GM23338 (cell line): ENCODE data around the gene LGALS1. TPM values are rescaled to one million over a fixed set of nuclear protein-coding genes. Genes with fewer than 3 reads are reported as not detected.

Source experiments
- ATAC-seq: fragments of 200-7000 bp; cut with Tn5 transposase; 3 replicates; pipeline ENCODE4 v1.9.1; 2020
- DNase-seq: peaks from one replicate; pipeline ENCODE4 v3.0.0-alpha.2; 2015; ENCODE audit warnings: low spot score
- H2AFZ ChIP-seq: fragments of 200-600 bp; sonication (generic); 2 replicates; pipeline ENCODE4 v1.8.0; 2016; ENCODE audit warnings: antibody characterized with exemption, mild to moderate bottlenecking, moderate library complexity
- H3F3A ChIP-seq: fragments of 200-600 bp; sonication (generic); replicated peaks from 2 replicates; pipeline ENCODE4 v1.8.0; 2017; ENCODE audit warnings: antibody characterized with exemption, mixed run types, low read depth
- H3K27ac ChIP-seq: fragments of 200-600 bp; sonication (generic); 2 replicates; pipeline ENCODE4 v1.6.1; 2016; ENCODE audit warnings: low read depth
- H3K27me3 ChIP-seq: fragments of 200-600 bp; sonication (generic); 2 replicates; pipeline ENCODE4 v1.8.0; 2016; ENCODE audit warnings: mild to moderate bottlenecking, mixed run types, moderate library complexity; ENCODE audit not compliant: insufficient read depth
- H3K36me3 ChIP-seq: fragments of 200-600 bp; sonication (generic); 2 replicates; pipeline ENCODE4 v1.8.0; 2016; ENCODE audit warnings: mild to moderate bottlenecking; ENCODE audit not compliant: insufficient read depth
- H3K4me1 ChIP-seq: fragments of 200-600 bp; sonication (generic); 2 replicates; pipeline ENCODE4 v1.8.0; 2016; ENCODE audit warnings: mild to moderate bottlenecking, moderate library complexity; ENCODE audit not compliant: insufficient read depth
- H3K4me2 ChIP-seq: fragments of 200-600 bp; sonication (generic); 2 replicates; pipeline ENCODE4 v1.7.1; 2017; ENCODE audit warnings: mixed run types
- H3K4me3 ChIP-seq: fragments of 200-600 bp; sonication (generic); 2 replicates; pipeline ENCODE4 v1.6.1; 2016; ENCODE audit warnings: mixed run types
- H3K79me2 ChIP-seq: fragments of 200-600 bp; sonication (generic); replicated peaks from 2 replicates; pipeline ENCODE4 v1.8.0; 2017; ENCODE audit warnings: mild to moderate bottlenecking; ENCODE audit not compliant: insufficient read depth
- H3K9me2 ChIP-seq: fragments of 200-600 bp; sonication (generic); 2 replicates; pipeline ENCODE4 v1.8.0; 2017; ENCODE audit not compliant: insufficient read depth
- H4K20me1 ChIP-seq: fragments of 200-600 bp; sonication (generic); replicated peaks from 2 replicates; pipeline ENCODE4 v1.8.0; 2017; ENCODE audit warnings: mild to moderate bottlenecking; ENCODE audit not compliant: insufficient read depth
- H3K27ac Mint-ChIP-seq: 2 replicates; pipeline ENCODE4 v1.8.0; 2020; ENCODE audit warnings: inconsistent platforms, mild to moderate bottlenecking, moderate library complexity, mixed read lengths
- H3K27me3 Mint-ChIP-seq: 3 replicates; pipeline ENCODE4 v1.8.0; 2022; ENCODE audit warnings: low read depth, mild to moderate bottlenecking, moderate library complexity, mixed read lengths, inconsistent platforms; ENCODE audit not compliant: insufficient read depth, poor library complexity
- H3K36me3 Mint-ChIP-seq: 3 replicates; pipeline ENCODE4 v1.8.0; 2021; ENCODE audit warnings: low read depth, mild to moderate bottlenecking, inconsistent platforms, moderate library complexity, mixed read lengths
- H3K4me1 Mint-ChIP-seq: 3 replicates; pipeline ENCODE4 v1.8.0; 2020; ENCODE audit warnings: mild to moderate bottlenecking, inconsistent platforms, mixed read lengths
- H3K4me3 Mint-ChIP-seq: 3 replicates; pipeline ENCODE4 v1.8.0; 2021; ENCODE audit warnings: moderate library complexity, mild to moderate bottlenecking, inconsistent platforms, mixed read lengths
- H3K9me3 Mint-ChIP-seq: 3 replicates; pipeline ENCODE4 v1.8.0; 2020; ENCODE audit warnings: moderate library complexity, mild to moderate bottlenecking, inconsistent platforms, mixed read lengths
- CREB1 ChIP-seq: fragments of 250-450 bp; sonication (Bioruptor Pico); IDR thresholded peaks from 2 replicates; pipeline ENCODE4 v1.5.0; 2020; ENCODE audit warnings: low read depth, mild to moderate bottlenecking, moderate library complexity
- CTCF ChIP-seq, 2 experiments: fragments of 200-600 bp in 1 of 2; sonication (generic) in 1 of 2; conservative IDR thresholded peaks; 2 replicates each; pipeline versions ENCODE4 v1.5.1 to v1.6.1; 2016 to 2017; ENCODE audit warnings: antibody characterized with exemption in 2 of 2, low read depth in 2 of 2, mild to moderate bottlenecking in 2 of 2, moderate library complexity in 1 of 2
- ETS1 ChIP-seq: IDR thresholded peaks from 2 replicates; pipeline ENCODE4 v1.6.1; 2016; ENCODE audit warnings: antibody characterized with exemption
- EZH2 ChIP-seq: fragments of 200-600 bp; sonication (generic); IDR thresholded peaks from one replicate; pipeline ENCODE4 v1.8.0; 2017; ENCODE audit warnings: antibody characterized with exemption, mild to moderate bottlenecking, low read depth; ENCODE audit not compliant: unreplicated experiment
- JUNB ChIP-seq: IDR thresholded peaks from one replicate; pipeline ENCODE4 v1.6.1; 2016; ENCODE audit warnings: antibody characterized with exemption; ENCODE audit not compliant: unreplicated experiment
- POLR2AphosphoS5 ChIP-seq: IDR thresholded peaks from 2 replicates; pipeline ENCODE4 v1.6.1; 2016; ENCODE audit warnings: antibody characterized with exemption, low read depth
- REST ChIP-seq: IDR thresholded peaks from one replicate; pipeline ENCODE4 v1.6.1; 2018; ENCODE audit warnings: antibody characterized with exemption; ENCODE audit not compliant: unreplicated experiment
- STAT1 ChIP-seq: IDR thresholded peaks from one replicate; pipeline ENCODE4 v1.6.1; 2016; ENCODE audit warnings: antibody characterized with exemption; ENCODE audit not compliant: unreplicated experiment
- ZNF114 ChIP-seq: fragments of 250-450 bp; sonication (Bioruptor Pico); IDR thresholded peaks from 2 replicates; pipeline ENCODE4 v1.5.0; 2020; ENCODE audit warnings: mild to moderate bottlenecking, moderate library complexity
- ZNF331 ChIP-seq: fragments of 250-450 bp; sonication (Bioruptor Pico); IDR thresholded peaks from 2 replicates; pipeline ENCODE4 v1.5.0; 2020; ENCODE audit warnings: low read depth, mild to moderate bottlenecking, moderate library complexity
- ZNF462 ChIP-seq: fragments of 250-450 bp; sonication (Bioruptor Pico); IDR thresholded peaks from 2 replicates; pipeline ENCODE4 v1.5.0; 2020; ENCODE audit warnings: mild to moderate bottlenecking, moderate library complexity
- polyA plus RNA-seq: library from polyadenylated mRNA; unstranded; fragments of >200 nt; fragmentation: Nextera tagmentation; extraction: Ambion mirVana; gene quantifications from 2 replicates; pipeline ENCODE4 v1.2.1, GENCODE V29; 2016
- total RNA-seq: library from RNA; depleted of rRNA; stranded (reverse); fragments of >200 nt; shearing (Covaris generic); gene quantifications from 2 replicates; pipeline ENCODE4 v1.2.3, GENCODE V29; 2014

LGALS1 gene
- total and polyA plus RNA-seq, 2 experiments from 2014 or later: 31.2 to 62.5 TPM

GRCh38 chr22:37709445-37709765 lies 34.0 kb downstream of the LGALS1 start:
- no peaks in the 10 kb centered on the region for H3K4me1 ChIP-seq
- 0 out of 2 replicates have a peak, but pooled peaks cover 5% of the 10 kb centered on the region for H3K36me3 ChIP-seq
- ATAC-seq: peak; percentile 64
- Mint-ChIP-seq H3K36me3 (peaks cover 44% of the 10 kb centered on the region), H3K9me3 (no peaks in the 10 kb centered on the region), H3K4me3 (no peak overlapping the region), H3K27ac (no peak overlapping the region), H3K27me3 (peaks cover 12% of the 10 kb centered on the region), H3K4me1 (peaks cover 8% of the 10 kb centered on the region)
- H4K20me1 ChIP-seq: no peaks in the 10 kb centered on the region
- no peak for DNase-seq
- no peak overlapping the region for H3K4me3 ChIP-seq
- no peak overlapping the region for H2AFZ ChIP-seq
- TF ChIP-seq CTCF (conservative IDR thresholded peaks at IDR 0.05; ENCODE audit: low read depth in 2 of 2) (no peak), EZH2 (no peak), STAT1 (no peak), JUNB (no peak), CREB1 (CRISPR knock-in tag) (no peak), POLR2AphosphoS5 (no peak), ZNF462 (CRISPR knock-in tag) (no peak), ZNF114 (CRISPR knock-in tag) (no peak), REST (no peak), ZNF331 (CRISPR knock-in tag) (no peak), ETS1 (no peak)
- no peak overlapping the region for H3K27ac ChIP-seq
- H3K9me2 ChIP-seq: no peaks in the 10 kb centered on the region
- H3K4me2 ChIP-seq: no peak overlapping the region
- H3K79me2 ChIP-seq: no peaks in the 10 kb centered on the region
- no peaks in the 10 kb centered on the region for H3K27me3 ChIP-seq
- no peaks in the 10 kb centered on the region for H3F3A ChIP-seq
